ENCODE data around the gene JDP2.

JDP2 gene

DNA sequence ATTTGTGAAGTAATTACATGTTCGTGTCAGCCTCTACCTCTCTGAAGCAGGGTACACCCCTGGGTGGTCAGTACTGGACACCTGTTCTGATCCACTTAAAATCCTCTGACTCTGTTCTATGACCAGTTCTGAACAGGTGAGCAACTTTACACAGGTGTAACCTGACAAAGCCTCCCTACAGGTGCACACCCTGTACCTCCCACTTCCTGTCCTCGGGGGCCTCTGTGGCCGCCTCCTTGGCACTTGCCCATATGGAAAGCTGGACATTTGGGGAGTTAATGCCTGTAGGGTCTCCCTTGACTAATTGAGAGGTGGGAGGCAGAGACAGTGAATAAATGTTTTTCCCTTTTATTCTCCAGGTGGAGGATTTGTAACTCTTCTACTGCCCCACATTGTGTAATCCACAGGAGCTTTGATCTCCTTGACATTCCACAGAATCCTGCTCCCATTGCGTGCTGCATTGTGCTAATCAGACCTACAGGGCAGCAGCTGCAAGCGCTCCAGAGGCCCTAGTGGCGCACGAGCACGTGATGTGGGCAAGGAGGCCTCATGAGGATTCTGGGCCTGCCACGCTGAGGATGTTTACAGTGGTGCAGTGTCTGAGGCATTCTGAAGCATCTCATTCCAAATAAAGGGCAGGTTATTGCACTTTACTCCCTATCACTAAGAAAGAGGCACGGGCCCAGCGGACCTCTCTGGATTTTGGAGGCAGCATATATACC, 48.6 kb downstream of the JDP2 start:
- H4K8ac ChIP-seq (ENCODE audit: low read depth, low read length): no peak overlapping the region
- no peak overlapping the region for H3K4me2 ChIP-seq (ENCODE audit: low read length)
- peak; percentile 40 for DNase-seq
- no peak overlapping the region for H2AK5ac ChIP-seq (ENCODE audit: low read length)
- no peak overlapping the region for H3K56ac ChIP-seq (ENCODE audit: low read length)
- no peak overlapping the region for H3K4ac ChIP-seq (ENCODE audit: low read depth, low read length)
- H3K18ac ChIP-seq (ENCODE audit: low read length): no peak overlapping the region
- no peak overlapping the region for H2BK120ac ChIP-seq (ENCODE audit: low read depth, low read length)
- no peak overlapping the region for H4K5ac ChIP-seq (ENCODE audit: low read length)
- H2BK15ac ChIP-seq (replicated peaks; ENCODE audit: low read depth): no peak overlapping the region
- H3K27me3 ChIP-seq (ENCODE audit: insufficient read depth, low read length, poor library complexity): no peaks in the 10 kb centered on the region
- no peak overlapping the region for H3K27ac ChIP-seq (ENCODE audit: low read depth, low read length)
- no CpG with 5 or more reads among the region's 11 CpGs for WGBS (ENCODE audit: extremely low coverage, insufficient coverage, low lambda C conversion rate)
- no peaks in the 10 kb centered on the region for H3K79me1 ChIP-seq (ENCODE audit: low read length)
- H3K4me1 ChIP-seq (ENCODE audit: control insufficient read depth, low read depth, low read length): no peaks in the 10 kb centered on the region
- no peak overlapping the region for H3K4me3 ChIP-seq (ENCODE audit: low read length)
- H3K36me3 ChIP-seq (ENCODE audit: control insufficient read depth, insufficient read depth, low read length): peaks cover 4% of the 10 kb centered on the region
- H3K23ac ChIP-seq (ENCODE audit: low read length): no peak overlapping the region
- no peak overlapping the region for H3K9ac ChIP-seq (ENCODE audit: low read length)
- no peaks in the 10 kb centered on the region for H3K79me2 ChIP-seq (ENCODE audit: control insufficient read depth, insufficient read depth, low read length)
- no peak overlapping the region for H2BK5ac ChIP-seq (ENCODE audit: low read length)

DNA sequence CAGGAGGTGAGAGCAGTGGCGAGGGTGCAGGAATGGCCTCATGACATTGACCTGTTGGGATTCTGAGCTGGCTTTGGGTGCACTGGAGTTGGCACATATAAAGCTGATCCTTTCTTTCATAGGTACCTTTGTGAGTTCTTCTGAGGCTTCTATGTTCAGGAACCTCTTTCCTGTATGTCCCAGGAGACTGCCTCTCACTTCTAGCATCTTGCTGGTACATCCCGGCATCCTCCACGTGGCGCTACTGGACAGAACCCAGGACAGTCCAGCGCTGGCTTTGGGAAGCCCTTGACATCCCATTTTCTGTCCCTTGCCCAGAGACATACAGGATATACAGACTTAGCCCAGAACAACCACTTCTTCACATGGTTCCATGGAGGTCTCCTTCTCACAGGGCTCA, 50.1 kb downstream of the JDP2 start:
- Histone ChIP-seq H3K56ac (ENCODE audit: low read length) (no peak overlapping the region), H3K9ac (ENCODE audit: low read length) (no peak overlapping the region), H3K27ac (ENCODE audit: low read depth, low read length) (no peak overlapping the region), H2BK15ac (replicated peaks; ENCODE audit: low read depth) (no peak overlapping the region), H3K27me3 (ENCODE audit: insufficient read depth, low read length, poor library complexity) (no peaks in the 10 kb centered on the region), H2BK5ac (ENCODE audit: low read length) (no peak overlapping the region), H3K4me3 (ENCODE audit: low read length) (no peak overlapping the region), H3K36me3 (ENCODE audit: control insufficient read depth, insufficient read depth, low read length) (peaks cover 2% of the 10 kb centered on the region), H4K5ac (ENCODE audit: low read length) (no peak overlapping the region), H3K4me1 (ENCODE audit: control insufficient read depth, low read depth, low read length) (no peaks in the 10 kb centered on the region), H3K4me2 (ENCODE audit: low read length) (no peak overlapping the region), H3K79me2 (ENCODE audit: control insufficient read depth, insufficient read depth, low read length) (no peaks in the 10 kb centered on the region), H3K79me1 (ENCODE audit: low read length) (no peaks in the 10 kb centered on the region), H3K23ac (ENCODE audit: low read length) (no peak overlapping the region), H4K8ac (ENCODE audit: low read depth, low read length) (no peak overlapping the region), H2BK120ac (ENCODE audit: low read depth, low read length) (no peak overlapping the region), H2AK5ac (ENCODE audit: low read length) (no peak overlapping the region), H3K18ac (ENCODE audit: low read length) (no peak overlapping the region), H3K4ac (ENCODE audit: low read depth, low read length) (no peak overlapping the region)
- WGBS (ENCODE audit: extremely low coverage, insufficient coverage, low lambda C conversion rate): no CpG with 5 or more reads among the region's 5 CpGs
- no peak for DNase-seq

- H2BK120ac ChIP-seq (ENCODE audit: low read depth, low read length): no peak overlapping the region
- no peak overlapping the region for H3K18ac ChIP-seq (ENCODE audit: low read length)
- H3K4me1 ChIP-seq (ENCODE audit: control insufficient read depth, low read depth, low read length): no peaks in the 10 kb centered on the region
- no peak overlapping the region for H2BK15ac ChIP-seq (replicated peaks; ENCODE audit: low read depth)
- no peak overlapping the region for H3K23ac ChIP-seq (ENCODE audit: low read length)
- H2BK5ac ChIP-seq (ENCODE audit: low read length): no peak overlapping the region
- H3K27me3 ChIP-seq (ENCODE audit: insufficient read depth, low read length, poor library complexity): no peaks in the 10 kb centered on the region
- WGBS (ENCODE audit: extremely low coverage, insufficient coverage, low lambda C conversion rate): no CpG with 5 or more reads among the region's 11 CpGs
- no peak overlapping the region for H2AK5ac ChIP-seq (ENCODE audit: low read length)
- H3K27ac ChIP-seq (ENCODE audit: low read depth, low read length): no peak overlapping the region
- no peak overlapping the region for H3K4me2 ChIP-seq (ENCODE audit: low read length)
- peak; percentile 22 for DNase-seq
- no peak overlapping the region for H3K9ac ChIP-seq (ENCODE audit: low read length)
- H3K36me3 ChIP-seq (ENCODE audit: control insufficient read depth, insufficient read depth, low read length): peaks cover 2% of the 10 kb centered on the region
- H3K4ac ChIP-seq (ENCODE audit: low read depth, low read length): no peak overlapping the region
- H3K56ac ChIP-seq (ENCODE audit: low read length): peak overlapping the region; percentile 22
- H3K79me2 ChIP-seq (ENCODE audit: control insufficient read depth, insufficient read depth, low read length): no peaks in the 10 kb centered on the region
- no peak overlapping the region for H3K4me3 ChIP-seq (ENCODE audit: low read length)
- H4K5ac ChIP-seq (ENCODE audit: low read length): no peak overlapping the region
- H4K8ac ChIP-seq (ENCODE audit: low read depth, low read length): no peak overlapping the region
- no peaks in the 10 kb centered on the region for H3K79me1 ChIP-seq (ENCODE audit: low read length)
Observed at GRCh38 chr14:75479770-75480600, 52.2 kb downstream of the JDP2 start.

DNA sequence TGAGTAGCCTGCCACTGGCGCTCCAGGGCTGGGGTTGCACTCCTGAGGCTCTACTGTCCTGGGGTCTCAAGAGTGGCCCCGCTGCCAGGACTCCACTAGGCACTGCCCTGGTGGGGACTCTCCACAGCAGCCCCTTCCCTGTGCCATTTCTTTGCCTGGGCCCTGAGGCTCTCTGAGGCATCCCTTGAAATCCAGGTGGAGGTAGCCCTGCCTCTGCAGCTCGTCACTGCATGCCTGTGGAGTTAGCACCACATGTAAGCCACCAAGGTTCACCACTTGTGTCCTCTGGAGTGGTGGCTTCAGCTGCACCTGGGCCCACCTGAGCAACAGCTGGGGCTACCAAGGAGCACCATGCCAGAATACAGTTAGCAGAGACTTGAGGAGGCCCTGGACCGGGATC, 54.5 kb downstream of the JDP2 start:
- Histone ChIP-seq H2AK5ac (ENCODE audit: low read length) (no peak overlapping the region), H3K27me3 (ENCODE audit: insufficient read depth, low read length, poor library complexity) (no peaks in the 10 kb centered on the region), H3K4me2 (ENCODE audit: low read length) (no peak overlapping the region), H3K9ac (ENCODE audit: low read length) (no peak overlapping the region), H2BK15ac (replicated peaks; ENCODE audit: low read depth) (no peak overlapping the region), H3K4ac (ENCODE audit: low read depth, low read length) (no peak overlapping the region), H3K18ac (ENCODE audit: low read length) (no peak overlapping the region), H3K4me3 (ENCODE audit: low read length) (no peak overlapping the region), H3K79me1 (ENCODE audit: low read length) (no peaks in the 10 kb centered on the region), H2BK5ac (ENCODE audit: low read length) (no peak overlapping the region), H2BK120ac (ENCODE audit: low read depth, low read length) (no peak overlapping the region), H3K4me1 (ENCODE audit: control insufficient read depth, low read depth, low read length) (no peaks in the 10 kb centered on the region), H3K27ac (ENCODE audit: low read depth, low read length) (no peak overlapping the region), H3K79me2 (ENCODE audit: control insufficient read depth, insufficient read depth, low read length) (no peaks in the 10 kb centered on the region), H3K36me3 (ENCODE audit: control insufficient read depth, insufficient read depth, low read length) (no peaks in the 10 kb centered on the region), H3K56ac (ENCODE audit: low read length) (no peak overlapping the region), H3K23ac (ENCODE audit: low read length) (no peak overlapping the region), H4K8ac (ENCODE audit: low read depth, low read length) (no peak overlapping the region), H4K5ac (ENCODE audit: low read length) (no peak overlapping the region)
- no CpG with 5 or more reads among the region's 4 CpGs for WGBS (ENCODE audit: extremely low coverage, insufficient coverage, low lambda C conversion rate)
- no peak for DNase-seq

- WGBS (ENCODE audit: extremely low coverage, insufficient coverage, low lambda C conversion rate): no CpG with 5 or more reads among the region's 4 CpGs
- no peak overlapping the region for H3K9ac ChIP-seq (ENCODE audit: low read length)
Observed at GRCh38 chr14:75484711-75485429, 57.0 kb downstream of the JDP2 start.

More at GRCh38 chr14:75484711-75485429, 57.0 kb downstream of the JDP2 start:
- no peak overlapping the region for H3K23ac ChIP-seq (ENCODE audit: low read length)
- H4K8ac ChIP-seq (ENCODE audit: low read depth, low read length): no peak overlapping the region
- H4K5ac ChIP-seq (ENCODE audit: low read length): no peak overlapping the region
- no peak for DNase-seq
- H2BK15ac ChIP-seq (replicated peaks; ENCODE audit: low read depth): no peak overlapping the region
- no peaks in the 10 kb centered on the region for H3K27me3 ChIP-seq (ENCODE audit: insufficient read depth, low read length, poor library complexity)
- no peaks in the 10 kb centered on the region for H3K36me3 ChIP-seq (ENCODE audit: control insufficient read depth, insufficient read depth, low read length)
- no peak overlapping the region for H3K4me3 ChIP-seq (ENCODE audit: low read length)
- no peak overlapping the region for H3K4ac ChIP-seq (ENCODE audit: low read depth, low read length)
- H3K4me1 ChIP-seq (ENCODE audit: control insufficient read depth, low read depth, low read length): no peaks in the 10 kb centered on the region
- H3K18ac ChIP-seq (ENCODE audit: low read length): no peak overlapping the region
- no peak overlapping the region for H3K4me2 ChIP-seq (ENCODE audit: low read length)
- H2AK5ac ChIP-seq (ENCODE audit: low read length): no peak overlapping the region
- H3K27ac ChIP-seq (ENCODE audit: low read depth, low read length): no peak overlapping the region
- H3K79me2 ChIP-seq (ENCODE audit: control insufficient read depth, insufficient read depth, low read length): no peaks in the 10 kb centered on the region
- H2BK120ac ChIP-seq (ENCODE audit: low read depth, low read length): no peak overlapping the region
- no peaks in the 10 kb centered on the region for H3K79me1 ChIP-seq (ENCODE audit: low read length)
- H2BK5ac ChIP-seq (ENCODE audit: low read length): no peak overlapping the region
- no peak overlapping the region for H3K56ac ChIP-seq (ENCODE audit: low read length)
